HG02678 (cell line): Measurements from ENCODE around the gene NFE2L1.
"Not testable (repeated sequence)": the region's sequence is repeated elsewhere in the genome, so short reads cannot be mapped to it uniquely, and the experiment has no call there.

Source experiments
- ATAC-seq: cut with Tn5 transposase; IDR thresholded peaks from one replicate; pipeline ENCODE4 v1.9.1; 2021; ENCODE audit warnings: mild to moderate bottlenecking, moderate library complexity; ENCODE audit not compliant: unreplicated experiment

NFE2L1 gene, protein sequence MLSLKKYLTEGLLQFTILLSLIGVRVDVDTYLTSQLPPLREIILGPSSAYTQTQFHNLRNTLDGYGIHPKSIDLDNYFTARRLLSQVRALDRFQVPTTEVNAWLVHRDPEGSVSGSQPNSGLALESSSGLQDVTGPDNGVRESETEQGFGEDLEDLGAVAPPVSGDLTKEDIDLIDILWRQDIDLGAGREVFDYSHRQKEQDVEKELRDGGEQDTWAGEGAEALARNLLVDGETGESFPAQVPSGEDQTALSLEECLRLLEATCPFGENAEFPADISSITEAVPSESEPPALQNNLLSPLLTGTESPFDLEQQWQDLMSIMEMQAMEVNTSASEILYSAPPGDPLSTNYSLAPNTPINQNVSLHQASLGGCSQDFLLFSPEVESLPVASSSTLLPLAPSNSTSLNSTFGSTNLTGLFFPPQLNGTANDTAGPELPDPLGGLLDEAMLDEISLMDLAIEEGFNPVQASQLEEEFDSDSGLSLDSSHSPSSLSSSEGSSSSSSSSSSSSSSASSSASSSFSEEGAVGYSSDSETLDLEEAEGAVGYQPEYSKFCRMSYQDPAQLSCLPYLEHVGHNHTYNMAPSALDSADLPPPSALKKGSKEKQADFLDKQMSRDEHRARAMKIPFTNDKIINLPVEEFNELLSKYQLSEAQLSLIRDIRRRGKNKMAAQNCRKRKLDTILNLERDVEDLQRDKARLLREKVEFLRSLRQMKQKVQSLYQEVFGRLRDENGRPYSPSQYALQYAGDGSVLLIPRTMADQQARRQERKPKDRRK

GRCh38 chr17:48047741-48048383 lies at the start of gene NFE2L1:
Gene NFE2L1 (plus strand): TSS chr17:48048359. CDS start chr17:48051119, 2,760 bp downstream.
- peak; percentile 90 for ATAC-seq

- ATAC-seq, result no peak
Measured at GRCh38 chr17:47999582-47999981, 48.6 kb upstream of the NFE2L1 start.

- ATAC-seq, result no peak
Measured at GRCh38 chr17:48001197-48001596, 47.0 kb upstream of the NFE2L1 start.

DNA sequence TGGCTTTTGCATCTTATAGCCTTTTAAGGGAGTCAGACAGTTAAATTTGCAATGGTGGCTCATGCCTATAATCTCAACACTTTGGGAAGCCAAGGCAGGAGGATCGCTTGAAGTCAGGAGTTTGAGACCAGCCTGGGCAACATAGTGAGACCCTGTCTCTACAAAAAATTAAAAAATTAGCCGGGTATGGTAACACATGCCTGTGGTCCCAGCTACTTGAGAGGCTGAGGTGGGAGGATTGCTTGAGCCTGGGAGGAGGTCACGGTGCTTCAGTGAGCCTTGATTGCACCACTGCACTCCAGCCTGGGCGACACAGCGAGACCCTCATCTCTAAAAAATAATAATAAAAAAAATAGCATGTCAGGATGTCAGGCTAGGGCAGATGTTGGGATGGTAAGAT lies 46.5 kb upstream of the NFE2L1 start:
- ATAC-seq, result not testable (repeated sequence)

DNA sequence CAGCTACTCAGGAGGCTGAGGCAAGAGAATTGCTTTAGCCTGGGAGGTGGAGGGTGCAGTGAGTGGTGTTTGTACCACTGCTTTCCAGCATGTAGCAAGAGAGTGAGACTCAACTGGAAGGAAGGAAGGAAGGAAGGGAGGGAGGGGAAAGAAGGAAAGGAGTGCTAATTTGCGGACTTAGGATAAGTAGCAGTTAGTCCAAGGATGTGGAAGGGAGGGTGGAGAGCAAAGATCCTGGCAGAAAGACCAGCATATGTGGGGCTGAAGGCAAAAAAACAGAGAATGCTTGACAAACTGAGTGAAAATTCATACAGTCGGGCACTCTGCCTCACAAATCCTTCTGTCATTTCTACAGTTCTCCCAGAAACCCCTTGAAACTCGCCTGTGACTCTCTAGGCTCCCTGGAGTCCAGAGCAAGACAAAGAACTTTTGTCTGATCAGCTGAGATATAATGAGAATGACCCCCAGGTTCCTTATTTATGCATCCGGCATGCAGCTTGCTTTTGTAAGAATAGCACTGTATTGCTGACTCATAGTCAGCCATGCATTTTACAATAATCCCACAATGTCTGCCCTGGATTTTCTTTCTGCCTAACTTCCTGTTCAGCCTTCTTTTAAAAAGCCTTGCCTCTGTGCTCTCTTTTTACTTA lies 45.8 kb upstream of the NFE2L1 start:
- ATAC-seq, result no peak

DNA sequence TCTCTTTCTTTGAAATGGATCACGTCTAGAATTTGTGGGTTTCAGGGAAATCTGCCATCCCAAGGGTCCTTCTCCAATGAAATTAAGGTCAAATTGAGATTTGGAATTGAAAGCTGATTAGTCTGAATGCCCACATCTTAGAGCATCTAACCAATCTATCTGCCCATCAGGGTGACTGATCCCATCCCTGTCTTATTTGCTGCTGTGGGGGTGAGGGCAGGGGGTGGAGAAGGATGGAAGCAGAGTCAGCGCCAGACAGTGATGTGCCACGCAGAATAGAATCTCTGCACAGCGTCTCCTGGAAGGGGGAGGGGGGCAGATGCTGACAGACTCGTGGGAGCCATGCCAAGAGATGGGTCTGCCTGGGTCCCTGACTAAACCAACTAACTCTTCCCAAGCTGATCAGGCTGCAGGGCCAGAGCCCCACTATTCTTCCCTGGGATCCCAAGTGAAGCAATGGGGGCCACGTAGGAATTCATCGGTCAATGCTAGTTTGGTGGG lies 45.2 kb upstream of the NFE2L1 start:
- ATAC-seq, result no peak

- no peak for ATAC-seq
Measured at GRCh38 chr17:48003417-48004151, 44.6 kb upstream of the NFE2L1 start.

GRCh38 chr17:48004983-48005382 lies 43.2 kb upstream of the NFE2L1 start:
- ATAC-seq, result no peak

- no peak for ATAC-seq
Measured at GRCh38 chr17:48006936-48007709, 41.0 kb upstream of the NFE2L1 start.

- ATAC-seq, result no peak
Measured at GRCh38 chr17:48010193-48010592, 38.0 kb upstream of the NFE2L1 start.

DNA sequence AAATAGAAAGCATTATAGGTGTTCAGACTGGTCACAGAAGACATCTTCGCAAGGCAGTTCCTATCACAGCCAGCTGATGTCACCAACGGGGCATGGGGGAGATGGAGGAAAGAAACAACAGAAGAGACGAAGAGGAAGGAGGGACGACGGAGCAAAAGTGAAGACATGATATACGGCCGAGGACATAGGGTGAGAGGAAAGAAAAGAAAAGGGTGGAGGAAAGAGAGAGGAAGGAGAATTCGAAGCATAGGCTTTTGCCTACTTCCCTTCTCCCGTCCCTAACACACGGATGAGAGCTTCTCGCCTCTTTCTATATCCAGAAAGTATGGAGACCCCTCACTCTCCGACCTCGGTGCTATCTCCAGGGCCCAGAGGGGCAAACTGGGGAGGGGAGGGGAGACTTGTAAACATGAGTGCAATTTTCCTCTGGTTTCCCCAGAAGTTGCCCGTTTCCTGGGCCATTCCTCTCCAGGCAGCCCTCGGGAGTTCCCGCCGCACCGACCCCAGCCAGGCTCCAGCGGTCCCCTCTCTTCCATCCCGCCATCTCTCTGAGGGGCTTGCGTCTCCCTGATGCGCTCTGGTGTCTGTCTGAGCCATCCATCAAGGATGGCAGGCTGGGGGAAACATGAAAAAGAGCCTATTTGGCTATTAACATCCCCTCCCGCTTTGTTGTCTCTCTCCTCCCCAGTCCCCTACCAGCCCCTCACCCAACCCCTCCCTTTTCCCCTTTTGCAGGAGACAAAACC lies 36.6 kb upstream of the NFE2L1 start:
- ATAC-seq, result no peak

DNA sequence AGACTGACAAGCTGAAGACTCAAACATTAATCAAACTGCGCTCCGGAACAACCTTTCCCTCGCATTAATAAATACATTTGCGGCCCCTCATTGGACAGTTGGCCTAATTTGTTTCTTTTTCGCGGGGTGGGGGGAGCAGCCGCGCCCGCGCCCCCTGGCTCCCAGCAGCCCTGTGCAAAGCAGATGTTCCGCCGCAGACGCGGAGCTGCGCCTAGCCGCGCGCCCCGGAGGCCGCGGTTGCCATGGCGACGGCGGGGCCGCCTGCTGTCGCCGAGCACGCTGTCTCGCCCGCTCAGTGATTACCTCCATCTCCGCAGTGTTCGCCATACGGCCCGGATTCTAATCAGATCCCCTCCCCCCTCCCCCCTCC lies 36.0 kb upstream of the NFE2L1 start:
- no peak for ATAC-seq

- ATAC-seq, result no peak
Measured at GRCh38 chr17:48012654-48013053, 35.5 kb upstream of the NFE2L1 start.

- ATAC-seq, result no peak
Measured at GRCh38 chr17:48013876-48014594, 34.1 kb upstream of the NFE2L1 start.

DNA sequence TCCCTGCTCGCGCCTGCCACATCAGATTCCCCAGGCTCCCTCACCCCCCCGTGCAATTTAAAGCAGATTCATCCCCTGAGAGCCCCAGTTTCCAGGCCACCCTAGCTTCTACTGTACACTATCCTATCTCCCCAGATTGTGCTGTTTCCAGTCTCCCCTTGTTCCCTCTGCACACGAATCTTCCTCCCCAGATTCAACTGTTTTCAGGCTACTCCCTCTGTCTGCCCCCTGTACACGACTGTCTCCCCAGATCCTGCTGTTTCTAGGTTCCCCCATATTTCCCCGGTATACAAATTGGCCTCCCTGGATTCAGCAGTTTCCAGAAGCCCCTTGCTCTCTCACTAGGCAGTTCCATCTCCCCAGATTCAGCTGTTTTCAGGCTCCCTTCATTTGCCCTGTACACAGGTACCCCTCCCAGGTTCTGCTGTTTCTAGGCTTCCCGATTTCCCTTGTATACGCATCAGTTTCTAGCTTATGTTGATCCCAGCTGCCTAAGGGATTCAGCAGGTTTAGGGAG lies 33.5 kb upstream of the NFE2L1 start:
- no peak for ATAC-seq

DNA sequence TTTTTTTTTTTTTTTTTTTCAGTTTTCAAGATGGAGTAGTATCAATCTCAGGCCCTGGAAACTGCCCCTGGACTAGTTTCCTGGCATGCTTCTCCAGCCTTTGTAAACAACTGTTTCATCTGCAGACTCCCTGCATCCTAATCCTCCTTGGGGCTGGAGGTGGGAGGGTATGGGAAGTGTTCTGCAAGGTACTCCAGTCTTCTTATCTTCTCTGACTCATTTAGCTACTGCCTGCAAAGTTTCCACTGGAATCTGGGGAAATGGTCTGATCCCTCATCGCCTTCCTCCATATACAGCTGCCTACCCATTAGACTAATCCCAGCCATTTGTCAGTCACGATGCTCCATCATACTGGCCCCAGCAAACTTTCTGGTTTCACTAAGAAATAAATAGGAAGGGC lies 32.0 kb upstream of the NFE2L1 start:
- ATAC-seq, result no peak

- ATAC-seq, result not testable (repeated sequence)
Measured at GRCh38 chr17:48017817-48018158, 30.4 kb upstream of the NFE2L1 start.

- ATAC-seq, result no peak
Measured at GRCh38 chr17:48021934-48022333, 26.2 kb upstream of the NFE2L1 start.
